Forelimb muscle (tissue), 1 donor: ENCODE data around the gene KLK7. TPM values are rescaled to one million over a fixed set of nuclear protein-coding genes. Genes with fewer than 3 reads are reported as not detected.

Experiments used
- DNase-seq: peaks from one replicate; pipeline ENCODE4 v3.0.0-alpha.2; 2013; ENCODE audit warnings: low read depth
- polyA plus RNA-seq: library from polyadenylated mRNA; unstranded; fragments of 120-200 nt; gene quantifications from one replicate; pipeline ENCODE4 v1.2.1, GENCODE V29; 2013; ENCODE audit not compliant: insufficient read length

The KLK7 gene
- polyA plus RNA-seq, 1 donor: not detected

DNA sequence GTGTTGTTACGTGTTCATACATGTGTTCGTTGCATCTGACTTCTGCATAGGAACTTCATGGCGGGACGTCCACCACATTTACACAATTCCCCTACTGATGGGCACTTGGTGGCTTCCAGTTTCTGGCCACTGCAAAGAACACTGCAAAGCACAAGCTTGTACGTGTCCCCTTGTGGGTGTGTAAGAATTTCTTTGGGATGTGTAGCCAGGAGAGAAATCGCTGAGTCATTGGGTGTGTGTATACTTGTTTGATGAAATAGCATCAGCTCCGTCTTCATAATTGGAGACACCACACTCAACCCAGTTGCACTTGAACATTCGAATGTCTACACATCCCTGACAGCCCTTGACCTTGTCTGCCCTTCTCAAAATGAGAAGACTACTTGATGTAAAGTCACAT, 50.1 kb downstream of the KLK7 start:
- no peak for DNase-seq

- no peak for DNase-seq
These were observed 51.0 kb downstream of the KLK7 start for GRCh38 chr19:50932690-50933083.

DNA sequence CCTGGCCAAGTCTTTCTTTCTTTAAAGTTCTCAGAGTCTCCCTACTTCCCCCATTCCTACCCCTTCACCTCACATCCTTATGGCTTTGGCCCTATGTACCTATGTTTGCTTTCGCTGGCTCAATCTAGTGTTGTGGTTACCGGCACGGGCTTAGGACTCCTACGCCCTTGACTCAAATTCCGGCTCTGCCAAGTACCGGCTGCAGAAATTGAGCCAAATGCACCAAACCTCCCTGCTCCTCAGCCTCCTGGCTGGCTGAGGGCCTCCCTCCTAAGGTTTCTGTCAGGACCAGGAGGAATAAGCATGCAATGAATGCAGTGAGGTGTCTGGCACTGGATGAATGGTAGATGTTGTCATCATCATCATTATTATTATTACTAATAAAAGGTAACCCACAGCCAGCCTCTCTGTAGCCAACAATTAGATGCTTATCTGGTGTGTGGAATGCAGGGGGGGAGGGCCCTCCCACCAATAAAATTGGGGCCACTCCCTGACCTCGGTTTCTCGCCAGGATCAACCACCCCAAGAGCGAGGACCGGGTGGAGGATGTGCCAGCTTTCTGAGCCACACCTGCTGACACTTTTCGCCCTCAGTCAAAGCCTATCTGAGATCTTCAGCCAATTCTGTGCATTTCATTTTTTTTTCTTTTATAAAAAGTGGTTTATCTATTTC, 51.6 kb downstream of the KLK7 start:
- no peak for DNase-seq

- no peak for DNase-seq
These were observed 52.7 kb downstream of the KLK7 start for GRCh38 chr19:50931023-50931422.

- no peak for DNase-seq
These were observed 54.9 kb downstream of the KLK7 start for GRCh38 chr19:50928831-50929230.

Other genes with a start within 250 kb of the KLK7 start
- not detected for gene GPR32, start 213.5 kb downstream of the KLK7 start, polyA plus RNA-seq
- gene ACP4, start 193.5 kb downstream of the KLK7 start, polyA plus RNA-seq: not detected
- gene KLK1, start 160.1 kb downstream of the KLK7 start, polyA plus RNA-seq: 0.56 TPM
- not detected for gene KLK15, start 150.3 kb downstream of the KLK7 start, polyA plus RNA-seq
- not detected for gene KLK3, start 129.0 kb downstream of the KLK7 start, polyA plus RNA-seq
- 0.40 TPM for gene KLK2, start 110.5 kb downstream of the KLK7 start, polyA plus RNA-seq
- not detected for gene KLK4, start 72.5 kb downstream of the KLK7 start, polyA plus RNA-seq
- not detected for gene KLK5, start 30.9 kb downstream of the KLK7 start, polyA plus RNA-seq
- gene KLK6, start 14.3 kb downstream of the KLK7 start, polyA plus RNA-seq: 0.10 TPM
- not detected for gene KLK8, start 17.7 kb upstream of the KLK7 start, polyA plus RNA-seq
- 0.18 TPM for gene KLK10, start 35.8 kb upstream of the KLK7 start, polyA plus RNA-seq
- not detected for gene KLK11, start 42.7 kb upstream of the KLK7 start, polyA plus RNA-seq
- not detected for gene KLK12, start 51.1 kb upstream of the KLK7 start, polyA plus RNA-seq
- not detected for gene KLK13, start 81.2 kb upstream of the KLK7 start, polyA plus RNA-seq
- gene KLK14, start 99.0 kb upstream of the KLK7 start, polyA plus RNA-seq: 0.34 TPM
- gene CTU1, start 124.5 kb upstream of the KLK7 start, polyA plus RNA-seq: 2.4 TPM
- gene SIGLEC9, start 141.0 kb upstream of the KLK7 start, polyA plus RNA-seq: 0.65 TPM
- 0.37 TPM for gene SIGLEC7, start 158.4 kb upstream of the KLK7 start, polyA plus RNA-seq
- 3.8 TPM for gene CD33, start 241.2 kb upstream of the KLK7 start, polyA plus RNA-seq